A673 (cell line): ENCODE measurements around the gene PSMA1. TPM values are rescaled to one million over a fixed set of nuclear protein-coding genes. Genes with fewer than 3 reads are reported as not detected.
"Not testable (repeated sequence)": the region's sequence is repeated elsewhere in the genome, so short reads cannot be mapped to it uniquely, and the experiment has no call there.

ENCODE experiments used
- BruUV-seq: library from RNA; stranded (reverse); fragments of 400-500 nt; replicated peaks from 2 replicates; lab custom pipeline; 2021; lab: Mats Ljungman, UMichigan
- CTCF ChIA-PET: fragments of 300-600 bp; sonication (Branson Sonifier 250); formaldehyde crosslinking; loops from one replicate; lab custom pipeline; 2022; ENCODE audit warnings: antibody characterized with exemption; lab: Charles Lee
- POLR2A ChIA-PET: fragments of 300-600 bp; sonication (Branson Sonifier 250); formaldehyde crosslinking; loops from one replicate; lab custom pipeline; 2022; ENCODE audit warnings: antibody characterized with exemption; ENCODE audit not compliant: low non-redundant PET; lab: Charles Lee
- DNase-seq: peaks from one replicate; pipeline ENCODE4 v3.0.0-alpha.2; 2015; ENCODE audit warnings: low spot score
- H3K27ac ChIP-seq: fragments of 200-600 bp; sonication (generic); 2 replicates; pipeline ENCODE4 v1.5.1; 2016; ENCODE audit warnings: mixed run types, low read depth, mild to moderate bottlenecking, mixed read lengths, antibody characterized with exemption, low read length; ENCODE audit not compliant: poor library complexity, severe bottlenecking
- H3K27me3 ChIP-seq: fragments of 200-600 bp; sonication (generic); replicated peaks from 2 replicates; pipeline ENCODE4 v1.6.1; 2017; ENCODE audit warnings: mixed run types, low read depth, mild to moderate bottlenecking, mixed read lengths, antibody characterized with exemption, low read length; ENCODE audit not compliant: insufficient read depth, poor library complexity
- H3K36me3 ChIP-seq: fragments of 200-600 bp; sonication (generic); 2 replicates; pipeline ENCODE4 v1.6.1; 2016; ENCODE audit warnings: mixed run types, mild to moderate bottlenecking, mixed read lengths, antibody characterized with exemption, low read length; ENCODE audit not compliant: insufficient read depth, poor library complexity, severe bottlenecking
- H3K4me1 ChIP-seq: fragments of 200-600 bp; sonication (generic); 2 replicates; pipeline ENCODE4 v1.6.1; 2017; ENCODE audit warnings: mixed run types, mild to moderate bottlenecking, mixed read lengths, antibody characterized with exemption, low read length; ENCODE audit not compliant: insufficient read depth, poor library complexity, severe bottlenecking
- H3K4me3 ChIP-seq: fragments of 200-600 bp; sonication (generic); 2 replicates; pipeline ENCODE4 v1.5.1; 2016; ENCODE audit warnings: low read depth, mixed run types, mild to moderate bottlenecking, mixed read lengths, low read length; ENCODE audit not compliant: poor library complexity, severe bottlenecking
- H3K9me3 ChIP-seq: fragments of 200-600 bp; sonication (generic); 2 replicates; pipeline ENCODE4 v1.6.1; 2016; ENCODE audit warnings: mixed run types, low read depth, mild to moderate bottlenecking, mixed read lengths, antibody characterized with exemption, low read length; ENCODE audit not compliant: poor library complexity, severe bottlenecking
- CTCF ChIP-seq: fragments of 300-800, 200-600 bp; sonication (generic); conservative IDR thresholded peaks from 2 replicates; pipeline ENCODE4 v1.5.1; 2017; ENCODE audit warnings: low read depth, mild to moderate bottlenecking, antibody characterized with exemption, low read length, moderate library complexity, mixed read lengths
- EZH2 ChIP-seq: fragments of 200-600 bp; sonication (generic); IDR thresholded peaks from 2 replicates; pipeline ENCODE4 v1.6.1; 2017; ENCODE audit warnings: borderline replicate concordance, low read depth, mild to moderate bottlenecking, mixed read lengths, antibody characterized with exemption, low read length; ENCODE audit not compliant: poor library complexity, severe bottlenecking
- intact Hi-C: fragments of 100-400 bp; cut with micrococcal nuclease; formaldehyde crosslinking; loops from one replicate; pipeline ENCODE4 v1.10.0; 2022; ENCODE audit not compliant: unreplicated experiment
- total RNA-seq: library from RNA; stranded (reverse); gene quantifications from 2 replicates; pipeline ENCODE4 v1.2.3, GENCODE V29; 2021

PSMA1 gene
- total RNA-seq, 1 experiment from 2014 or later, result 267 TPM

DNA sequence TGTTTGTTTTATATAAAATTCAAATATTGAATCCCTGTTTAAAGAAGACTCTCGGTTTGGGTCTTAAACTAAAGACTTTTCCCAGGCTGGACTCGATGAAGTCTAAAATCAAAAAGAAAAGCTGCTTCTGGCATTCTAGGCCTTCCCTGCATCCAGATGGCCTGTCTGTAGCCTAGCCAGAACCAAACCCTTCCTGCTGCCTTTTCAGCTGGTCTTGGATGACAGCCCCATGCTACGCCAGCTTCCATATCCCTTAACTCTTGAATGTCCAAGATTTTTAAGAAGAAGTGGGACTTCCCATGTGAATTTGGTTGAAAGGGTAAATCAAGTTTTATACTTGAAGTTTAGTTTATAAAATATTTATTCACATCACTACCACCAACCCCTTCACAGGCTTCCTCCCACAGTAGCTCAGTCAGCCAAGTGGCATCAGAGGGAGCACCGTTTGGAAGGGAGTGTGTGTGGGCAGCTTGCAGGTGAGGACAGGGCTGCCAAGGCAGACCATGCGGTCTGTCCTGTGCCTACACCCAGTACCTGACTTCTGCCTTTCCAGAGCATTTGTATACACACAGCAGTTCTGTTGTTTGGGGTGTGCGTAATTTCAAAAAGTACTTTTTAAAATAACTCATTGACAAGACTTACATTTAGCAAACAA, 18.2 kb upstream of the PSMA1 start:
- no peak for DNase-seq
- no peaks in the 10 kb centered on the region for H3K9me3 ChIP-seq
- TF ChIP-seq EZH2 (no peak), CTCF (no peak)
- ChIA-PET POLR2A (no interaction called here), CTCF (no interaction called here)
- H3K27me3 ChIP-seq, result no peaks in the 10 kb centered on the region
- no peaks in the 10 kb centered on the region for H3K36me3 ChIP-seq
- H3K27ac ChIP-seq, result no peak overlapping the region
- no peak overlapping the region for H3K4me3 ChIP-seq
- intact Hi-C loops, result loop anchor here (5.0 to 10.0 kb wide), 3 partner anchors 369 to 666 kb away; partner anchors contain the start of gene CALCB
- no peaks in the 10 kb centered on the region for H3K4me1 ChIP-seq
- BruUV-seq, result no TSS peak

GRCh38 chr11:14537134-14537599, 17.0 kb upstream of the PSMA1 start:
- intact Hi-C loops, result loop anchor here (5.0 to 10.0 kb wide), 3 partner anchors 370 to 668 kb away; partner anchors contain the start of gene CALCB
- ChIA-PET POLR2A (no interaction called here), CTCF (interaction anchor here (1.0 kb wide), 1 partner anchor 371 kb away, joined by 3 read pairs; no protein-coding TSS in a partner anchor)
- no peaks in the 10 kb centered on the region for H3K27me3 ChIP-seq
- H3K4me1 ChIP-seq, result no peaks in the 10 kb centered on the region
- no peaks in the 10 kb centered on the region for H3K36me3 ChIP-seq
- no TSS peak for BruUV-seq
- no peak for TF ChIP-seq EZH2
- TF ChIP-seq CTCF, result peak; percentile 73
- no peaks in the 10 kb centered on the region for H3K9me3 ChIP-seq
- H3K27ac ChIP-seq, result no peak overlapping the region
- no peak overlapping the region for H3K4me3 ChIP-seq
- peak; percentile 43 for DNase-seq

DNA sequence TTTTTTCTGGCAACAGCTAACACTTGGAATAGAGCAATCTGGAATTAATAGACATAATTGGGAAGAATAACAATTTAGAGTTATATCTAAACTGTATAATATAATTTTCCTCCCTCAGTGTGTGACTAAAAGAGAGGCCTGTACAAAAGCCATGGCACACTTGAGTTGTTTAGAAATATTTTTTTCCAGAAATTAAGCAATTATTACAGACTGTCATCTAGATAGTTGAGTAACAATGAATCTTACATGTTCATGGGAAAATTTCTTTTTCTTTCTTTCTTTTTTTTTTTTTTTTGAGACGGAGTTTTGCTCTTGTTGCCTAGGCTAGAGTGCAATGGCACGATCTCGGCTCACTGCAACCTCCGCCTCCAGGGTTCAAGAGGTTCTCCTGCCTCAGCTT, 15.0 kb upstream of the PSMA1 start:
- H3K4me3 ChIP-seq, H3K36me3 ChIP-seq, BruUV-seq, POLR2A ChIA-PET, H3K27ac ChIP-seq, H3K27me3 ChIP-seq, H3K9me3 ChIP-seq, DNase-seq, H3K4me1 ChIP-seq: not testable (repeated sequence)
- intact Hi-C loops, result loop anchor here (5.0 to 10.0 kb wide), 3 partner anchors 372 to 670 kb away; partner anchors contain the start of gene CALCB
- CTCF ChIA-PET, result interaction anchor here (0.7 kb wide), 1 partner anchor 239 kb away, joined by 4 read pairs; no protein-coding TSS in a partner anchor
